SH-SY5Y (cell line): Measurements from ENCODE around the gene CHN1.

Source experiments
- GATA2 ChIP-seq: IDR thresholded peaks from 2 replicates; pipeline ENCODE4 v1.6.1; 2011; ENCODE audit warnings: mild to moderate bottlenecking, low read depth, low read length
- GATA3 ChIP-seq: IDR thresholded peaks from 2 replicates; pipeline ENCODE4 v1.6.1; 2011; ENCODE audit warnings: low read depth, mild to moderate bottlenecking, low read length, moderate library complexity

DNA sequence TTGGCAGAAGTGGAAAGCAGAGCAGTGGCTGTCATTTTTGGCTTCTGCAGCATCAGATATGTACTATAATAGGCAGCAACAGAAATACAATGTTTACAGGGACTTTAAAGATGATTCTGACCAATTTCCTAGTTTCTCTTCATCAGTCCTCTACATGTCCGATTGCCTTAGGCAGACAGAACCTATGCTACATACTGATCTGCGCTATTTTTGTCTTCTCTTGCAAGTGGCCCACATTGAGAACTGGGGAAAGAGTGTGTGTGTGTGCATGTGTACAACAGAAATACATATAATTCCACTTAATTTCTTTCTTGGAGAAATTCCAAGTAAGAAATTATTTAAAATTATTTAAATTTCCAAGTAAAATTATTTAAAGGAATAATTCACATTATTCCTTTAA is 163.8 kb downstream of the CHN1 start:
- TF ChIP-seq GATA2 (peak; percentile 35; the same call in 1 of the 2 replicates), GATA3 (no peak)
